ENCODE results near the gene TRPC3.
"Not testable (repeated sequence)": the region's sequence is repeated elsewhere in the genome, so short reads cannot be mapped to it uniquely, and the experiment has no call there.

Gene TRPC3

DNA sequence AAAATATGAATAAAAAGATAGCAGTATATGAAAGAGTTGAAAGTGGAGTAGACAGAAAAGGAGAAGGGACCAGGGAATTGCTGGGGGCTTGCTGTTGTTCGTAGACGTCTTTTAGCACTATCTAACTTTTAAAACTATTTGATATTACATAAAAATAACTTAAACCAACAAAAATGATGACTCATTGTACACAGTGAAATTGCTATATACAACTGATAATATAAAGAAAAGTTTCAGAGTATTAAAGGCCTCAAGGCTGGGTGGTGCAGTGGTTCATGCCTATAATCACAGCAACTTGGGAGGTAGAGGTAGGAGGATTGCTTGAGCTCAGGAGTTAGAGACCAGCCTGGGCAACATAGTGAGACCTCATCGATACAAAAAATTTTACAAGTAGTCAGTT is 5.2 kb downstream of the TRPC3 start:
- no peak for DNase-seq (ENCODE audit: low read depth in 2 of 2)

DNA sequence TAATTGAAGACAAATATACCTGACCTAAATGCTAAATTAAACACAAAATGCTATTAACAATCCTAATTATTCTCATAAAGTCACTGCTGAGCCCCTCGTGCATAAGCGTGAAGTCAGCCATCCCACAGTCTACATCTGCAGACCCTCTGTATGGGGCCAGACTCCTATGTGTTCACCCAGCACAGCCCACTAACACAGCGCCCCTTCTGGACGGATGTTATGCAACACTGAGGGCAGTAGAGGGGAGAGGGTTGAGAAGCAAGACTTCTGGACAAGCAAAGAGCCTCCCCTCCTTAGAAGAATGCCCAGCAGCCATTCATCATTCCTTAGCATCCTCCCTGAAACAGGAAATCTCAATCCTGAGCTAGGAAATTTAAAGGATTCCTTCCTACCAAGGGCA is 7.9 kb downstream of the TRPC3 start:
- DNase-seq (ENCODE audit: low read depth in 2 of 2) = no peak

DNA sequence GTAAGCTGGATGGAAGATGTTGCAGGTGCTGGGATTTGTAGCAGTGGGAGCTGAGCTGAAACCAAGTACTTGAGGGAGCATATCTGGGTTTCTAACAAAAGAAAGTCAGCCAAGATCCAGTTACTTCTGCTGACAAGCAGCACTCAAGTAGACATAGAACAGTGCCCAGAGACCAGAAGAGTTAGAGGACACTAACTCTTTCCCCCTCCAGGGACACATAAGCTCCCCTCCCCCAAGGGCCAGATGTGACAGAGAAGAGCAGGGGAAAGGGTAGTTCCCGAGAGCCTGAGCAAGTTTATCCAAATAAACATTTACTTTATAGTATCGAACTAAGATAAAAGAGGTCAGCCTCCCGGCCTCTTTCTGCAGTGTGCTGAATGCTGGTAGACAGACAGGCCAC is 12.2 kb downstream of the TRPC3 start:
- DNase-seq (ENCODE audit: low read depth in 2 of 2) = no peak

DNA sequence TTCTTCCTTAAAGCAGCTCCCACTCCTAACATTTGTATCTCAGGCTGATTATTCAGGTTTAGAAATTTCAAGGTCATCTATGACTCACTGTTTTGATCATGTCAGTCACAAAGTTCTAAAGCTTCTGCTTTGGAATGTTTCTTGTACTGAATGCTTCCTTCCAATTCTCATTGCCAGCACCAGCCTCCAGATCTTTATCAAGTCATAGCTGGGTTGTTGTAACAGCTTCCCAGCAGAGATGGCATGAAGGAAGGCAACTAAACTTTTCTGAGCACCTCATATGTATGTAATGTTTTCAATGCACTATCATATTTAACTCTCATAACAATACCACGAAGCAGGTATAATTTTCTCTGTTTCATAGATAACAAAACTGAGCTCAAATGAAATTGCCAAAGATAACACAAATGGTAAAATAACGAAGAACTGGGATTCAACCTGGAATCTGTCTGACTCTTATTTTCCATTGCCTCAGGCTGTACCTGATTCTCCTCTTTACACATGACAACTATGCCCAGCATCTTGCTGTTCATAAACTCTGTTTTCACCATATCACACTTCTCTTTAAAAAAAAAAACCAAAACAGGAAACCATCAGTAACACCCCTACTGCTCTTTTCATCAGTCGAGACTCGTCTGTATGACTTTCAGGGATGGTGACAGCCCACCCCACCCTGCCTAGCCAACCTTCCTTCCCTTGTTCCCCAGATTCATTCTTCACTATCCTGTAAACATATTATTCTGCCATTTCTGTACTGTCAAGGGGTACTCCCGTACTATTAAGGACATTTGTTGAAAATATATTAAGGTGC is 13.4 kb downstream of the TRPC3 start:
- DNase-seq (ENCODE audit: low read depth in 2 of 2) = no peak

DNA sequence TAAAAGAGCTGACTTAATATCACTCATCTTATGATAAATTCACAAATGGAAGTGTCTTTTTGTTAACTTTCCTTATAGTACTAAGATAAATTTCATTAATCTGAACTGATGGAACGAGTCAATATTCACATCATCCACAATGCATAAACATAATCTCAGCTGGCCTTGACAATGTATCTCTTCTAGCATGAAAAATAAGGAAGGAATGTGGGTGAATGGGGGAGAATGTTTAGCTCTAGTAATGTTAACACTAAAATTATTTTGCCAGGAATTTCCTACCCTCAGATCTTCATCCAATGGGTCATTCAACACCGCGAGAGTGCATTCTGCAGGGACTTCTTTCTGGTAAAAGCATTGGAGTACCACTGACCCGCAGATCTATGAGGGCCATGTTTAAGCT is 15.8 kb downstream of the TRPC3 start:
- no peak for DNase-seq (ENCODE audit: low read depth in 2 of 2)

DNA sequence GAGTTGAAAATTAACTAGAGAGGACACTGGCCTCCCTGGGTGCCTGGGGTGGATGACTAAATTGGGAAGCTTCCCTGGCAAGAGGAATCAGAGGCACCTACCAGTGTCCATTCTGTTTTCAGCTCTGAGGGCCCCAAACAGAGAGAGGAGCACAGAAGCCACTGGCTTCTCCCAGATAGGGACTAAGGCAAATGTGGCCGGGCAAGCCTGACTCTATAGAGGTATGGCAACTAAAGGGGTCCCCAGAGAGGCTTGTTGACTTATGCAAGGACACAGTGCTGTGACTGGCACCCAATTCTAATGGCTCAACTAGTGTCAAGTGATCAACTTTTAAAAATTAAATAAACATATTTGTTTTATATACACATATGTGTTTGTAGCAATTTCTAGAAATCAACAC is 17.2 kb downstream of the TRPC3 start:
- DNase-seq (ENCODE audit: low read depth in 2 of 2) = no peak

DNA sequence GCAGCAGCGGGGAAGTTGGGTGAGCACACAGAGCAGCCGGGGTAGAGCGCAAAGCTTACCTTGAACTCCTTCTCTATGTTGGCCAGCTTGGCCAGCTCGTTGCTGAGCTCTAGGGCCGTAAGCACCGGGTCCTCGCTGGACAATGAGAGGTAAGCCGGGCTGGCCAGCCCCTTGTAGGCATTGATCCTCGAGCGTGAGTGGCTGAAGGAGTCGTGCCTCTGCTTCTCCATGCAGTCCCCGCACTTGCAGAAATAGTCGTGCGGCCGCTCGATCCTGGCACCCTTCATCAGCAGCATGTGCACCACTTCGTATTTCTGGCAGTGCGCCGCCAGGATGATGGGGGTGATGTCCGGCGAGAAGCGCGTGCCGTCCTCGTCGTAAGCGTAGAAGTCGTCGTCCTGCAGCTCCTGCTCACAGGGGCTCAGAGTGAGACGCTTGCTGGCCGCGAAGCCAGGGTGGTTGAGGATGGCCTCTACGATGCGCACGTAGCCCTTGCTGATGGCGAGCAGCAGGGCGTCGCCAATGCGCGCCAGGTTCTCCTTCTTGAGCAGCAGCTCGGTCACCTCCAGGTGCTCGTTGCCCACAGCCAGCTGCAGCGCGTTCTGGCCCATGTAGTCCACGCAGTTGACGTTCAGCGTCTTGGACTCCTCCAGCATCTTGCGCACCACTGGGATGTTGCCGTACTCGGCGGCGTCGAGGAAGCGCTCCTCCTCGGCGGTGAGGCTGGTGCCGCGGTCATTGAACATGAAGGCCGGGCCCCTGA is 19.5 kb downstream of the TRPC3 start:
- no peak for DNase-seq (ENCODE audit: low read depth in 2 of 2)

DNA sequence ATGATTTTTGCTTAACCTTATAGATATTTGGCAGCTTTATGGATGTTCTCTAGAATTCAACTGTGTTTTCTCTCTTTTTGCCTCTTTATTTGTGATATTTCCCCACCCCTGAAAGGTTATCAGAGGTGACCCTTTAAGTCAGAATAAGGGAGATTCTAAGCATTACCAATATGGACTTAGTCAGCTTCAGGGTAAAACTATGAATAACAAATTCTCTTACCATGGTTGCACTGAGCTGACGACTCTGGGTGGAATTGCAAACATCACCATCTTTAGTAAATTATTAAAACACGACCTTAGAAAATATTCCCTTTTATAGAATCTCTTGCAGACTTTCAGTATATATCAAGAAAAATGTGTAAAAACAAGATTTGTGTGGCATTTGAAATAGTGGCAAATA is 21.6 kb downstream of the TRPC3 start:
- no peak for DNase-seq (ENCODE audit: low read depth in 2 of 2)

DNA sequence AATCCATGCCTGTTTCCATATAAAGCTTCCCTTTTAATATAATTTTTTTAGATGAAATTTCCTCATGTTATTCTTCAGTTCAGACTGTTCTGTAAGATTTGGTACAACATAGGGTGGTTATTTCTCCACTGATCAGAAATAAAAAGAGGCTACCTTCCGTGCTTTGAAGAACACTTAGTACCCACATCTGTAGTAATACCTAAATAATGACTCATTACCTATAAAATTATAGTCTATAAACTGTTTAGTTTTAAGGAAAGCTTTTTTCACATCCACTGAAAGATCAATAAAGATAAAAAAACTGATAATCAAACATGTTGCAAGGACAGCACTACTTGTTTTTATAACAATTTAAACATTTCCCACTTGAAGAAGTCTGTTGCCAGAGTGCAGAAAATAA is 23.9 kb downstream of the TRPC3 start:
- DNase-seq (ENCODE audit: low read depth in 2 of 2) = no peak

DNA sequence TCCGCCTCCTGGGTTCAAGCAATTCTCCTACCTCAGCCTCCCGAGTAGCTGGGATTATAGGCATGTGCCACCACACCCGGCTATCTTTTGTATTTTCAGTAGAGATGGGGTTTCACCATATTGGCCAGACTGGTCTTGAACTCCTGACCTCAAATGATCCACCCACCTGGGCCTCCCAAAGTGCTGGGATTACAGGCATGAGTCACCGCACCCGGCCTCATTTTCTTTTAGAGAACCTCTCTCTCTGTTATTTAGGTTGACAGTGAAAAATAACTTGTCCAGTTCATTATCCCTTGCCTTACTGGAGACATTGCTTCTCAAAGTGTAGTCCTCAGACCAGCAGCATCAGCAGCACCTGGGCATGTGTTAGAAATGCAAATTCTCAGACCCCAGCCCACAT is 25.4 kb downstream of the TRPC3 start:
- DNase-seq (ENCODE audit: low read depth in 2 of 2) = not testable (repeated sequence)

DNA sequence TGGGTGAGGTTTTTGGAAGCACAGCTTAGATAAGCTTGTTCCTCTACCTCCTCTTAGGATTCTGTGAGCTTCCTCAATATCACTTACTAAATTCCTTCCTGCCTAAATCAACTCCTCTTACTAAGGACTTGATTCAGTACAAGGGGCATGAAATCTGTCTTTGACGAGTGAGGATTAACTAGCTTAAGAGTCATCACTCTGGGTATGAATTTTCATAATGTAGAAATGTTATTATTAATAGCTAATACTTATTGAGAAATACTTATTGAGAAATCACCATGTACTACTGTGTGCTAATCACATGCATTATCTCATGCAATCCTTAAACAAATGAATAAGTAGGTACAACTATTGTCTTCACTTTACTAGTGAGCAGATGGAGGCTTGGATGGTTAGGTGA is 28.6 kb downstream of the TRPC3 start:
- DNase-seq (ENCODE audit: low read depth in 2 of 2) = no peak

DNA sequence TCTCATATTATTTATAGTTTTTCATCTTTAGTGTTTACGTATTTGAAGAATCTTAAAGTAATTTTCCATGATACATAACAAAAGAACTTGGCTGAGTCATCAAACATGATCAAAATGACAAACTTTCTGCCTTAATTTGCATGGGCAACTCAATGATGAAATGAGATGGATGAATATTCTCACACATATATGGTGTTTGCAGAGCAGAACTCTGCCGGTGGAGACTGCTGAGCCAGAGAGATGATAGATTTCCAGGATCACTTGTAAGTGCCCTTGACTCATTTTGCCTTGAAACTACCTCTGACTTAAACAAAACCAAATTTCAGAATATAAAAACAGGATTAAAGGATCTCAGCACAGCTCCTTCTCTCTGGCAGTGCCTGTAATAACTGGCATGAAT is 38.2 kb downstream of the TRPC3 start:
- no peak for DNase-seq (ENCODE audit: low read depth in 2 of 2)

DNA sequence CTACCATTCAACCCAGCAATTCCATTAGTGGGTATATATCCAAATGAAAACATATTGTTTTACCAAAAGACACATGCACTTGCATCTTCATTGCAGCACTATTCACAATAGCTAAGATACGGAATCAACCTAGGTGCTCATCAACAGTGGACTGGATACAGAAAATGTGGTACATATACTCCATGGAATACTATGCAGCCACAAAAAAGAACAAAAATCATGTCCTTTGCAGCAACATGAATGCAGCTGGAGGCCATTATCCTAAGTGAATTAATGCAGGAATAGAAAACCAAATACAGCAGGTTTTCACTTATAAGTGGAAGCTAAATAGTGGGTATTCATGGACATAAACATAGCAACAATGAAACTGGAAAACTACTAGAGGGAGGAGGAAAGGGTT is 43.5 kb downstream of the TRPC3 start:
- no peak for DNase-seq (ENCODE audit: low read depth in 2 of 2)

DNA sequence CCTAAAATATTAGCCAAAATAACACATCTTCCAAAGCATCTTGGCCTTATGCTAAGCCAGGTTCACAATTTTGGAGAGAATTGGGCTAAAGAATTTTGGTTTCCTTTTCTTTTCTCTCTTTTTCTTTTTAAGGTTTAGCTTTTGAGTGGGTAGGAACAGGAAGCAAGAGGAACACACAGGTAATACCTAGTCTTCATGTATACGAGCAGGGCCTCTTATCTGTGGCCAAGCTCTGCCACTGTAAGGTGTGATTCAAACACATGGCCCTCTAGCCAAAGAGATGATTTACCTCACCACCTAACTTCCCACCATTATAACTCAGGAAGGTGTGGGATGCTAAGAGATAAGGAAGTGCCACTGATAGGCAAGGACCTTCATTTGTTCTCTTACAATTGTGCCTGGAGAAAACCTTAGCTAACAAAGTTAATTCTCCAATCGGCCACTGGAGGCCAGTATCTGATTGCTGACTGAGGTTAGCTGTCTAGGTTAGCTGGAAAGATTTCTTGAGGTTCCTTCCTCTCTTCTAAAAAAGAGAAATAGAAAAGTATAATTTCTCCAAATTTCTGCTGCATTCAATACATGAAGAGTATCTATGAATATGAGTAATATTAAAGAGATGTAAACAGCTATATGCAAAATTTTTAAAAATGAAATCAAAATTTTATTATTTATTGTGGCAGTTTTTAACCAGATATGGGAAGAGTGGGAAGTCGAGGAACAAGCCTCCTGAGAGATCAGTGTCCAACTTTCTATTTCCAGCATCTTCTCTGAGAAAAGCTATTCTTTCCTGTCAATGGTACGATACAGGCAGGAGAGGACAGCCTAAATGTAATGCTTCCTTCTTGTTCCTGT is 51.5 kb downstream of the TRPC3 start:
- DNase-seq (ENCODE audit: low read depth in 2 of 2) = peak in 1 of 2 donors; percentile 21

DNA sequence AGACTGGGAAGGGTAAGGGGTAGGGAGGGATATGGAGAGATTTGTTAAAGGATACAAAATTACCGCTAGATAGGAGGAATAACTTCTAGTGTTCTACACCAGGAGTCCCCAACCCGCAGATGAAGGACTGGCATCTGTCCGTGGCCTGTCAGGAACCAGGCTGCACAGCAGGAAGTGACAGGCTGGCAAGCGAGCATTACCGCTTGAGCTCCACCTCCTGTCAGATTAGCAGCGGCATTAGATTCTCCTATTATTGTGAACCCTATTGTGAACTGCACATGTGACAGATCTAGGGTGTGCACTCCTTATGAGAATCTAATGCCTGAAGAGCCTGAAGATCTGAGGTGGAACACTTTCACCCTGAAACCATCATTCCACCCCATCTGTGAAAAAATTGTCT is 53.7 kb downstream of the TRPC3 start:
- no peak for DNase-seq (ENCODE audit: low read depth in 2 of 2)

DNA sequence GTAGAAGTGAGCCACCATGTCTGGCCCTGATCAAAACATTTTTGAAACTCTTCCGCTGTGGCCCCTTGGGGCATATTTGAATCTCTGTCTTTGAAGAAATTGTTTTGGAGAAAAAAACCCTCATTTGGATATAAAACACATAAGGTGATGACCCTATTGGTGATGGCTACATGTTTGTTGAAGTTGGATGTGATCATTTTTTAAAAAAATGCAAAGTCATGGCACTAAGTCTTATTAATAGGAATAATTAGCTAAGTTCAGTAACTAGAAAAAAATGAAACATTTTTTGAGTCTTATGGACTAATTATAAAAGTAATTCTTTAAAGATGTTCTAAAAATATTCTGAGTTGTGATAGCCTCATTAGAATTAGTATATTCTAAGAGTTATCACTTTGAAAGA is 63.7 kb downstream of the TRPC3 start:
- DNase-seq (ENCODE audit: low read depth in 2 of 2) = no peak

DNA sequence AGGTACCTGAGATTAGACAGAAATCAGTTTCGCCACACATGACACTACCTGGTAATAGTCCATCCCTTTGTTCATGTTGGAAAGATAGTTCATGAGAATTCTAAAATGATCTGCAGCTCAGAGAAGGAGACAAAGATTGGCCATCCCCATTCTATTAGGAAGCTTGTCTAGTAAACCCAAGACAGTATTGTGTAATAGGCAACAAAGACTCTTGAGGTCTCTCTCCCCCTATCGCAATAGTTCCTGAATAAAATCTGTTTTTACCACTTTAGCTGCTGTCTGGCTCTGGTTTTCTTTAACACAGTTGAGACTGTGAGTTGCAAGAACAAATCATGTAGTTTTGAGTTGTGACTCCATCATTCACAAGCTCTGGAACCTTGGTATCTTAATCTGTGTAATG is 66.7 kb downstream of the TRPC3 start:
- no peak for DNase-seq (ENCODE audit: low read depth in 2 of 2)

DNA sequence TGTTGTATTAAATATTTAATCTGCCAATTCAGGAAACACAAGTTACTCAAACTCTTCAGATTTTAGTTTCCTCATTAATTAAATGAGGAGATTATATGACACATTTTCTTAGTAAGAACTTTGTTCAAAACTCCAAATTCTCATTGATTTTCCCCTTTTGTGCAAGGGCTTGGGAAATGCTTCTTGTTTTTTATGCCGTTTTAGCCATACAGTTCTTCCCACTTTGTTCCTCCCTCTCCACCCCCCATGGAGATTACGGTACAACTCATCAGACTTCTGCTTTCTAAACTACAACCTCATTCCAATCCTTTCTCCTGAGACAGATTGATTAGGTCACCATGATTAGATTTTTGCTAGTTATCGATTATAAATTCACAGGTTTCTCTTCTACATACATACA is 70.7 kb downstream of the TRPC3 start:
- DNase-seq (ENCODE audit: low read depth in 2 of 2) = no peak

DNA sequence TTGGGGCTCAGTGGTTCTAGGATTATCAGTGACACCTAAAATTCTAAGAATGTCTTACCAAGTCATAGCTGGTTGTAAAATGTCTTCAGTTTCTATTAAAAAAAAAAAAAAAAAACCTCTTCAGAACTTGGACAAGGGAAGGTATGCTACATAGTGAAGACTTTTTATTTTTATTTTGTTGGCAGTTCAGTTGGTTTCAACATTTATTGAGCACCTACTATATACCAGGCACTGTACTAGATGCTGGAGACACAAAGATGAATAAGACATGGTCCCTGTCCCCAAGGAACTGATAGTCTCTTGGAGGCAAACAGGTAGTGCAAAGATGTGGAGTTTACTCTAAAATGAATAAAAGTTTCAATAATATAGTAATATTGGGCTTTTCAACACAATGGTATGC is 72.7 kb downstream of the TRPC3 start:
- DNase-seq (ENCODE audit: low read depth in 2 of 2) = no peak

DNA sequence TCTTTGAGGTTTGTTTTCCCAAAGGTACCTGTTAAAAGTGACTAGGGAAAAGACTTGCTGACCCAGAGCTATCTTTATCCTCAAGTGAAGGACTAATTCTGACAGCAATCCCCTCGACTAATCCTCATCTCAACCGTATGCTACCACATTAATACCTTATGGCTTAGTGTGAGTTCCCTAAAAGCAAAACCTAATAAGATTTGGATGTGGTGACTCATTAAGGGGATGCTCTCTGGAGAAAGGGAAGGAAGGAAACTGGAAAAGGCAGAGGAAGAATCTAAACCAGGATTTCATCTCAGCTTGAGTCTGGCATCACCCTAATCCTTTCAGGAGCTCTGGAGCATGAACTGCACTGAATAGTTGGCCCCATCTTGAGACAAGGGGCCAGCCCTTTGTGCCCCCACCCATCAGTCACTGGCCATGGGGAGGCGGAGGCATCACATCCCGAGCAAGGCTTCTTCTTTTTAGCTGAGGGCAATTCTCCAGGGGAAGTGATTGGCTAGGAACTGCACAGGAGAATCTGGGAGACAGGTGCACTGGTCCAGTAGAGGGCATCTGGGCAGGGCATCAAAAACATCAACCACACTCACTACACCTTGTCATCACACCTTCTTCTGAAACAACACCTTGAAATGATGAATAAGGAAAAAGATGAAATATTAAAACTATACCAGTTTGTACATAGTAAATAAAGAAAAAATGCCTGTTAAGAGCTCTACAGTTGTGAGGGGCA is 74.7 kb downstream of the TRPC3 start:
- no peak for DNase-seq (ENCODE audit: low read depth in 2 of 2)

DNA sequence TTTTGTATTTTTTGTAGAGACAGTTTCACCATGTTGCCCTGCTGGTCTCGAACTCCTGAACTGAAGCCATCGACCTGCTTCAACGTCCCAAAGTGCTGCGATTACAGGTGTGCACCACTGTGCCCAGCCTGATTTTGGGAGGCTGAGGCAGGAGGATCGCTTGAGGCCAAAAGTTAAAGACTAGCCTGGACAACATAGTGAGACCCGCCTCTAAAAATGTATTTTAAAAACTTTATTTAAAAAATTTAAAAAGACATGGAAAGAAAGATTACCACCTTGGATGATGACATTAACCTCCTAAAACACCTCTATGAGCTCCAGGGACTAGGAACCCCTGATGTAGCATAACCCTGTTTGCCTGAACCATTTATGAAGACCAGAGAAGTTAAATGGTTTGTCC is 75.8 kb downstream of the TRPC3 start:
- no peak for DNase-seq (ENCODE audit: low read depth in 2 of 2)

DNA sequence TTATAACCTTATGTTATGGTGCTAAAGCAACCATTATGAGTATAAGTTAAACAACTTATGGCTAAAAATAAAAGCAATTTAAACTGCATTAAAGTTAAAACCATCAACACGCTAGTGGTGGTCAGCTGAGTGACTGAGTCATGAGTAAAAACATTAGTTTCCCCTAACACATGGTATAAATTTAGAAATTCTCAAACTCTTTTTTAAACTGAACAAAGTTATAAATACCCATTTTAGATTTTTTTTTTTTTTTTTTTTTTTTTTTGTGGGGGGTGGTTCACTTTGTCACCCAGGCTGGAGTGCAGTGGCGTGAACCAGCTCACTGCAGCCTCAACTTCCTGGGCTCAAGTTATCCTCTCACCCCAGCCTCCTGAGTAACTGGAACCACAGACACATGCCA is 76.2 kb downstream of the TRPC3 start:
- DNase-seq (ENCODE audit: low read depth in 2 of 2) = no peak

All from stimulated activated CD8-positive, alpha-beta memory T cell treated with anti-CD3 and anti-CD28 coated beads, Interleukin-7, amount 100 ng/mL, for 1 hour (primary cell).